AML-193 (cell line): Measurements from ENCODE around the gene GGT5.
"Not testable (repeated sequence)": the region's sequence is repeated elsewhere in the genome, so short reads cannot be mapped to it uniquely, and the experiment has no call there.

ENCODE experiments used
- DNase-seq, 2 experiments: peaks; one replicate each; lab custom pipeline; 2025; lab: John Stamatoyannopoulos, UW

Gene GGT5

DNA sequence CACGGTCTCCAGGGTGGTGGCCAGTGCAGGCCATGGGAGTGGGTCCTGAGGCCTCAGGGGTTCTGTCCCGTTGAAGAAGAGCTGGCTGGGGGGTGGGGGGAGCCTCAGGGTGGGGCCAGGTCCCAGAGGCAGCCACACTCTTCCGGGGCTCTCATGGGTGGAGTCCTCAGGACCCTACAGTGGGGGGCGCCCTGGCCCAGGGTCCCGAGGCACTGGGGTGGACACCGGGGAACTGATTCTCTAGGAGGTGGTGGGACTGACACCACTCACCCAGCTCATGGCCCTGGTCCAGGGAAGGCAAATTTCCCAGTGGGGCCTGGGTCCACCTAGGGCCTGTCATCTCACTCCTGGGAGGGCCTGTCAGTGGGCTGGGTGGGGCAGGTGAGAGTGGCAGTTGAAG is 12.8 kb downstream of the GGT5 start:
- DNase-seq = no peak

DNA sequence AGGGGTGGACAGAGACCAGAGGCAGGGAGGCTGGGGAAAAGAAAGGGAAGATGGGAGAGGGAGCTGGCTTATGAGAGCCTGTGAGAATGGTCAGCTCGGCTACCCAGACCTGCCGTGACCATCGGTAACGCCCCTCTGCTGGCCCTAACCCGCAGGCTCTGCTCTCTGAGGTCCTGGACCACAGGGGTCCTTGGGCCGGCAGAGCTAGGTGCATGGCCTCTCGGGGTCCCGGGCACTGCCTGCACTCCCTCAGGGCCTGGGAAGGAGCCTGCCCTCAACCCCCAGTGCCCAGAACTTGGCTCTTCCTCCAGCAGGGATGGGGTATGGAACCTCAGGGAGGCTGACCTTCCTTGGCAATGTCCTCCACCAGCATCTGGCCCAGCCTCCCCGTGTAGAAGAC is 13.2 kb downstream of the GGT5 start:
- no peak for DNase-seq

DNA sequence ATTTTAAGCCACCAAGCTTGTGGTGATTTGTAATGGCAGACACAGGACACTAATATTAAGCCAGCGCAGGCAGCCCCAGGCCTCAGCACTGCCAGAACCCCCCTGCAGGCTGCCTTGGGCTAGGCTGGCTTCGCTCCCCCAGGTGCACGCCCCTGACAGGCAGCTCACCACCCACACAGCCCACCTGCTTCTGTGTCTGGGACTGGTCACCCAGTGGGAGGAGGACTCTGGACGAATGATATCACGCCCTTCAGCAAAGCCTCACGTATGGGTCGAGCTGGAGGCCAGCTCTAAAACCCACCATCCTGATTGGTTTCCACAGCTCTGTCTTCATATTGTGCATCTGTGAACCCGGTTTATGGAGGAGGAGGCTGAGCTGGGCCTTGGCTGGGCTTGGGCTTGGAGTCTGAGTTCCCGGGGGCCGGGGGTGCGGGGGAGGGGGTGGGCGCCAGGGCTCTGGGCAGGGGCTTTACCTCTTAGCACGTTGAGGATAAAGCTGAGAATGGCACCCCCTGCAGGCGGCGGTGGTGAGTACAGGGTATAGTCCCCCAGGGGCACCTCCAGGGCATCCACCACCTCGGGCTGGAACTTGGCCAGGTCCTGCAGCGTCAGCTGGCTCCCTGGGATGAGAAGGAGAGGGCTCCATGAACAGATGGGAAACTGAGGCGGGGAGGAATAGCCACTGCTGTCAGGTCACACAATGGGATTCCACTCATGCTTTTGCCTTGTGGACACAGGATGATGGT is 13.8 kb downstream of the GGT5 start:
- DNase-seq = no peak

DNA sequence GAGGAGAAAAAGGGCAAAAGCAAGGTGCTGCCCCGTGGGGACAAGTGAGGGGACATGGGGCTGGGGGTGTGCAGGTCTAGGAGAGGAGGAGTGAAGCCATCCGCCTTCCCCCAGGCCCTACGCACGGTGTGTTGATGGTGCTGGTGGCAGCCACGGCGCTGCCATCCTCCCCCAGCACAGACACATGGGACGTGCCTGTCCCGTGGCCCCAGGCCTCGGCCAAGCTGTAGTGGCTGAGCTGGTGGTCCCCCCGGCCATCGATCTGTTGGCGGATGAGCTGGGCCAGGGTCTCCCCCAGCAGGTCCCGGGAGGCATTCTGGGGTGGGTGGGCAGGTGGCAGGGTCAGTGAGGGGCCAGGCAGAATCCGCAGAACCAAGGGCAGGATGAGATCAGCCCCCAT is 18.9 kb downstream of the GGT5 start:
- DNase-seq = no peak

DNA sequence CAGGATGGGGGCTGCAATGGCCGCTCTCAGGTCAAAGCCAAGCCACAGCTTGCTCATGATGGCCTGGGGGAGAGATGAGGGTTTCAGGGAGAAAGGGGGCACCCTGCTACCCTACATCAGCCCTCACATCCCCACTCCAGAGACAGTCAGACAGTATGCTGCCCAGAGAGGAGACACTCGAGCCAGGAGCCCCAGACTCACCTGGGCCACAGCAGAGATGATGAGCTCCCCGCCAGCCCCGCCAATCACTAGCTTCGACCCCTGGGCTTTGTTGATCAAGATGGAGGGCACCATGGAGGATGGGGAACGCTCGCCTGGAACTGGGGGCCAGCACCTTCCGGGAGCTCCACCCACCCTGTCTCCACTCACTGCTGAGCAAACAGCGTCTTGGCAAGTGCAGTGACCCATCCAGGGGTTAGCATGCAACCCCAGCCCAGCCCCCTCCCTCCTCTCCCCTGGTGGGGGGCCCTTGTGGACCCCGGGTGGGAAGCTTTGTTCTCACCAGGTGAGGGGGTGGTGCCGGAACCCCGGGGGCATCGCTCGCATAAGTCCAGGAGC is 19.8 kb downstream of the GGT5 start:
- no peak for DNase-seq

DNA sequence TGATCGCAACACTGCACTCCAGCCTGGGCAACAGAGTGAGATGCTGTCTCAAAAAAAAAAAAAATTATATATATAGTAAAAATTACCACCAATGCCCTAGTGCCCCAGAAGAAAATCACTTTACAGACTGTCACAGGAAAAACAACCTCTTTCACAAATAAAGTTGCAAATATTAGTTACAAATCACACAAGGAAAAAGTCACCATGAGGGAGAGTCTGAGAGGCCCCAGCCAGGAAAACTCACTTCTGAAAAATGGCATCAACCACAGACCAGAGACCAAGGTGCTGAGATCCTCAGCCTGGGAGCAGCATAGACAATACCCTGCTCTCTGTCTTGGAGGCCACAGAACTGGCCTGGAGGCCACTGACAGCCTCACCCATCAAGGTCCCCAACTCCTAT is 20.4 kb downstream of the GGT5 start:
- DNase-seq = no peak

DNA sequence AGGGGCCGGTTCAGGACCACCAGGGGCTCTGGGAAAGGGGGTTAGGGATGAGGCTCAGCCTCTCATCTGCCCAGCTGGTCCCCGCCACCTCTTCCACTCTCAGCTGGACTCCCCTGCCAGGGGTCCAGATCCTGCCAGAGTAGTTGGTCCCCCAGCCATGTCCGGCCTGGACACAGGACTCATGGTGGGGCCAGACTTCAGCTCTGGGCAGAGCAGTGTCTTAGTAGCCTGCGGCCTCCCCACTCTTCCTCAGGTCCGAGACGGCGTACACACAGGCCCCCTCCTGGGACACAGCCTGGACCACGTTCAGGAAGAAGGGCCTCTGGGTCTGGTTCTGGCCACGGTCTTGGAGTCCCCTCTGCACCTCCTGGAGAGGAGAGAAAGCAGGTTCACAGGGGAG is 25.1 kb downstream of the GGT5 start:
- DNase-seq = no peak

DNA sequence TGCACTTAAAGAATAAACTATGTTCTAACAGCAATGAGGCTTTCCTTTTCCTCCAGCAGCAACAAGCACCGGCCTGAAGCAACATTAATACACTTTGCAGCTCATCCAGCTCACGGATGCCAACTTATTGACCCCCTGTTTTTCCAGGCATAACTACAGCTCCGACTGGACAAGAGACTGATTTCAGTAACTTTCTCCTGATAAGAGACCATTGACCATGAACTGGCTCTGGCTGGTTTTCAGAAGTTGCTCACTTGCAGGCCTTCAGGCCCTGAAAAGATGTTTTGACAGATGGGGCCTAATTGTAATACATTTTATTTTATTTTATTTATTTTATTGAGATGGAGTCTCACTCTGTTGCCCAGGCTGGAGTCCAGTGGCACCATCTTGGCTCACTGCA is 27.5 kb downstream of the GGT5 start:
- no peak for DNase-seq

DNA sequence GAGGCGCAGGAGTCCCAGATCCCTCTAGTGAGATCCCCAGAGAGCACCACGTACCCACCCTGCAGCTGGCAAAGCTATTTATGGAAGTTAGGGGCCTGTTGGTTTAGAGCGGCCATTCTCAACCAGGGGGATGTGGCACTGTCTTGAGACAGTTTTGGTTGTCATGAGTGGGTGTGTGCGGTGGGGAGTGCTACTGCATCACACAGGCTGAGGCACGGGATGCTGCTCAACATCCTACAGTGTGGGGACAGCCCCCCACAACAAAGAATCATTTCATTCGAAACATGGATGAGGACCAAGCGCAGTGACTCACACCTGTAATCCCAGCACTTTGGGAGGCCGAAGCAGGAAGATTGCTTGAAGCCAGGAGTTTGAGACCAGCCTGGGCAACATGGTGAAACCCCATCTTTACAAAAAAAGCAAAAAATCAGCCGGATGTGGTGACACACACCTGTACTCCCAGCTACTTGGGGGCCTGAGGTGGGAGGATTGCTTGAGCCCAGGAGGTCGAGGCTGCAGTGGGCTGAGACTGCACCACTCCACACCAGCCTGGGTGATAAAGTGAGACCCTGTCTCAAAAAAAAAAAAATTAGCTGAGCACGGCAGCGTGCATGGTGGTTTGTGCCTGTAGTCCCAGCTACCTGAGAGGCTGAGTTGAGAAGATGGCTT is 28.2 kb downstream of the GGT5 start:
- DNase-seq = no peak

DNA sequence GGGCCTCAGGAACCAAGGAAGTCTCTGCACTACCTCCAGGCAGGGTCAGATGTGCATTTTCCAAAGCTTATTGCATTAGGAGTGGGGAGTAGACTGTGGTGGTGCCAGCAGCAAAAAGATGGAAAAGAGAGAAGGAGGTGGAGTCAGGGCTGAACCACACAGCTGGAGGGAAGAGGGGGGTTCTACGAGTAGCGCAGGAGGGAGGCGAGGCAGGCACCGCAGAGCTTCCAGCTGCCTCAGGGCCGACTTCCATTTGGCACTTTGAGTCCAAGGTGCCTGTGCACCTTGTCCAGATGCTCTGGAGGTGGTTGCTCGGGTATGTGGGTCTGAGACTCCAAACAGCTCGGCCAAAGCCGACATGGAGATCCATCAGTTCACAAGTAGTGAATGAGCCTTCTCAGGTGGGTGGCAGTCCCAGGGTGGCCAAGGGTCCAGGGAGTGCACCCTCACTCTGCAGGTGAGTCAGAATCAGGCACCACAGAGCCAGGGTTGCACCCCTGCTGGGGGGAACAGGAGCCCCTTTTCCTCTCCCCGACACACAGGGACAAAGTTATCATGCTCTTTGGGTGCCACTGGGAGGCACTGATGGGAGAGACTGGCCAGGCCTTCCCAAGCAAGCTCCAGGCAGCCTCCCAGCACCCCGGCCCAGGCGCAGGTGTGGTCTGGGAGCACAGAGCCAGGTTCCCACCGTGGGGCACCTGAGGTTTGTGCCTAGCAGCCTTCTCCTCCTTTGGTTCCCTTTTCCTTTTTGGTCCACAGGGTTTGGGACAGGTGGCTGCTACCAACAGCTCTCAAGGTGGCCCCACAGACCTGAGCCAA is 30.2 kb downstream of the GGT5 start:
- DNase-seq = no peak

DNA sequence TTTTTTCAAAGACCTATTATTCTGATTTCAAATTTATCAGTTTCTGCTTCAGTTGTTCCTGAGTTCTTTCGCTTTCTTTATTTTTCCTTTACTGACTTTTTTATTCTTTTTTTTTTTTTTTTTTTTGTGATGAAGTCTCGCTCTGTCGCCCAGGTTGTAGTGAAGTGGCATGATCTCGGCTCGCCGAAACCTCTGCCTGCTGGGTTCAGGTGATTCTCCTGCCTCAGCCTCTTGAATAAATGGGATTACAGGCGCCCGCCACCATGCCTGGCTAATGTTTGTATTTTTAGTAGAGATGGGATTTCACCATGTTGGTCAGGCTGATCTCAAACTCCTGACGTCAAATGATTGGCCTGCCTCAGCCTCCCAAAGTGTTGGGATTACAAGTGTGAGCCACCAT is 31.8 kb downstream of the GGT5 start:
- DNase-seq = not testable (repeated sequence)

DNA sequence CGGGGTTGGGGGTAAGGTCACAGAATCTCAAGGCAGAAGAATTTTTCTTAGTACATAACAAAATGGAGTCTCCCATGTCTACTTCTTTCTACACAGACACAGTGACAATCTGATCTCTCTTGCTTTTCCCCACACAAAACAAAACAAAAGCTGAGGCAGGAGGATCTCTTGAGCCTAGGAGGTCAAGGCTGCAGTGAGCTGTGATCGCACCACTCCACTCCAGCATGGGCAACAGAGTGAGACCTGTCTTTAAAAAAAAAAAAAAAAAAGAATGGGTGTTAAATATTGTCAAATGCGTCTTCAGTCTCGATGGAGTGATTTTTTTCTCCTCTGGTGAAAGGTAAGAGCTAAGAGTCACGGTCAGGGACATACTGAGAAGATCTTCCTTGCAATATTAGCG is 33.2 kb downstream of the GGT5 start:
- not testable (repeated sequence) for DNase-seq

DNA sequence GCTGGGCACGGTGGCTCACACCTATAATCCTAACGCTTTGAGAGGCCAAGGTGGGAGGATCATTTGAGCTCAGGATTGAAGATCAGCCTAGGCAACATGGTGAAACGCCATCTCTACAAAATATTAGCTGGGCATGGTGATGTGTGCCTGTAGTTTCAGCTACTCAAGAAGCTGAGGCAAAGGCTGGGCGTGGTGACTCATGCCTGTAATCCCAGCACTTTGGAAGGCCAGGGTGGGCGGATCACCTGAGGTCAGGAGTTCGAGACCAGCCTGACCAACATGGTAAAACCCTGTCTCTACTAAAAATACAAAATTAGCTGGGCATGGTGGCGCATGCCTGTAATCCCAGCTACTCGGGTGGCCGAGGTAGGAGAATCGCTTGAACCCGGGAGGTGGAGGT is 34.5 kb downstream of the GGT5 start:
- DNase-seq = not testable (repeated sequence)

DNA sequence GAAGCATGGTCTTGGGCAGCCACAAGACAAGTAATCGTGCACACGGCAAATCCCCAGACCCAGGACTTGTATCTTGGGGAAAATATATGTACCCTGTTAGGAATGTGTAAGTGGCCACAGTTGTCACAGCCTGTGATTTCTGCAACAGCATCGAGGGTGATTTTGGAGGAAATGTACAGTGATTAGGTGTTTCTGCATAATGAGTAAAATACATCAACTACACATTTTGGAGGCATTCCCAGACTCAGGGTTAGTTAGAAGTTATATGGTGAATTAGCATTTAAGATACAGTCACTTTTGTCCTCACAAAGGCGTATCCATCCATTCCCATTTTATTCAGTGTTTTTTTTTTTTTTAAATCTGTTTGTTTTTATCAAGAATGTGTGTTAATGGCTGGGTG is 35.2 kb downstream of the GGT5 start:
- DNase-seq = no peak

DNA sequence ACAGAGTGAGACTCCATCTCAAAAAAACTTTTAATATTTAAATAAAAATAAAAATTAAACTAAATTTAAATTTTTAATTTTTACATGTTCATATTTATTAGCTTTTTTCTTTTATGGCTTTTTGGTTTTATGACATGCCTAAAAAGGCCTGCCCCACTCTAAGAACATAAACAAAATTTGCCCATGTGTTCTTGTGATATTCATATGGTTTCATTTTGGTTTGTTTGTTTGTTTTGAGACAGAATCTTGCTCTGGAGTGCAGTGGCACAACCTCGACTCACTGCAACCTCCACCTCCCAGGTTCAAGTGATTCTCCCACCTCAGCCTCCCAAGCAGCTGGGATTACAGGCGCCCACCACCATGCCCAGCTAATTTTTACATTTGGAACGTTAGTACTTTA is 35.9 kb downstream of the GGT5 start:
- DNase-seq = no peak

DNA sequence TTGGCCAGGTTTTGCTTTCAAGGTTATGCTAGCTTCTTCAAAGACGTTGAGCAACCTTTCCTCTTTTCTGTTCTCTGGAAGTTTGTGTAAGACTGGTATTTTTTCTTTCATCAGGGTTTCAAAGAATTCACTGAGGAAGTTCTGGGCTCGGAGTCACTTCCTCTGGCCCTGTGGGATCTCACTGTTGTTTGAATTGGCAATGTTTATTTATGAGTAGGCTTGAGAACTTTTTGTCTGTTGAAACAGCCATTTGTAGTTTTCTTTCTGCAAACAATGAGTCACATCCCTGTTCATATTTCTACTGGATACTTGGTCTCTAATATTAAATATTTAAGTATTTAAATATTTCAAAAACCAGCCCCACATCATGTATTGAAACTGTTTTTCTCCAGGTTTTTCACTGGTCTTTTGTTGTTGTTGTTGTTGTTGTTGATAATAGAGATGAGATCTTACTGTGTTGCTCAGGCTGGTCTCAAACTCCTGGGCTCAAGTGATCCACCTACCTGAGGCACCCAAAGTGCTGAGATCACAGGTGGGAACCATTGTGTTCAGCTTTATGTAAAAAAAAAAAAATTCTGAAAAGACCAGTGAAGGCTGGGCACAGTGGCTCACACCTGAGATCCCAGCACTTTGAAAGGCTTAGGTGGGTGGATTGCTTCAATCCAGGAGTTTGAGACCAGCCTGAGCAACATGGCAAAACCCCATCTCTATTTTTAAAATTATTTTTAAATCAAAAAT is 36.7 kb downstream of the GGT5 start:
- peak; percentile 83 to 86 for DNase-seq

DNA sequence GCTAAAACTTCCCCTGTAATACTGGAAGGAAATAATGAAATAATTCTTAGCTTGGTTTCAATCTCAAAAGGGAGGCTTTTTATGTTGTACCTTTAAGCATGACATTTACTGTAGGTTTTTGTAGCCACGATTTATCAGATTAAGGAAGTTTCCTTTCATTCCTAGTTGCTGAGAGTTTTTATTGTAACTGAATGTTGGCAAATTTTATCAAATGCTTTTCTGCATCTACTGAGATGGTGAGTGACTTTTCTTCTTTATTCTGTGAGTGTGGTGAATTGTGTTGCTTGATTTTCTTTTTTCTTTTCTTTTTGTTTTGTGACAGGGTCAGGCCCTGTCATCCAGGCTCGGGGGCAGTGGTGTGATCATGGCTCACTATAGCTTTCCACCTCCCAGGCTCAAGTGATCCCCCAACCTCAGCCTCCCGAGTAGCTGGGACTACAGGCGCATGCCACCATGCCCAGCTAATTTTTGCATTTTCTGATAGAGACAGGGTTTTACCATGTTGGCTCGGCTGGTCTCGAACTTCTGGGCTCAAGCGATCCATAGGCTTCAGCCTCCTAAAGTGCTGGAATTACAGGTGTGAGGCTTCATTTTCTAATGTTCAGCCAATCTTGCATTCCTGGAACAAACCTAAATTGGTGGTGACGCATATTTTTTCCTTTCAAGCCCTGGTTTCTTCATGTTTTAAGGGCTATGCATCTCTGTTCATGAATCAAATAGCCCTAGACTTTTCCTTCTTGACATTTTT is 37.4 kb downstream of the GGT5 start:
- no peak for DNase-seq

DNA sequence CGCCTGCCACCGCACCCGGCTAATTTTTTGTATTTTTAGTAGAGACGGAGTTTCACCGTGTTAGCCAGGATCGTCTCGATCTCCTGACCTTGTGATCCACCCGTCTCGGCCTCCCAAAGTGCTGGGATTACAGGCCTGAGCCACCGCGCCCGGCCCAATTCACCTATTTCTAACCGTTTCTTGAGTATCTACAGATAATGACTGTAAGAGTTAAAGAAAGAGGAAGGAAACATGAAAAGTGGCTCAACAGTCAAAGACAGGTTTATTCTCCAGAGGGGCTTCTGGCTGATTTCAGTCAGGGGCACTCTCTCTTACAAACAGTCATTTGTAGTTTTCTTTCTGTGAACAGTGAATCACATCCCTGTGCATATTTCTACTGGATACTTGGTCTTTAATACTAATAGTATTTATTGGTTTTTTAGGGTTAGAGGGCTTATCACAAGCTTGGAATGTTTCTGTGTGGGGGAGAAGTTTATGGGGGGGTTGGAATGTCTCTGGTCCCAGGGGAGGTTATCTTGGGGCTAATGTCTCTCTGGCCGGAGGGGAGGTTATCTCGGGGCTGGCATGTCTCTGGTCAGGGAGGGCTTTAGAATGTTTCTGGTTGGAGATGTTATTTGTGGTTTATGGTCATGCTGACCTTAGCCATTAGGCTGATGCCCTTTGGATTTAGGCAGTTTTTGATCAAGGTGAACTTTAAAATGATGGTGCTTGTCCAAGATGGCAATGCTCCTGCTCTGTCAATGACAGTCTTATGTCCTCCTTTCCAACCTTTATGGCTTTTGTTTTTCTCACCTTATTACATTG is 38.2 kb downstream of the GGT5 start:
- DNase-seq = not testable (repeated sequence)

DNA sequence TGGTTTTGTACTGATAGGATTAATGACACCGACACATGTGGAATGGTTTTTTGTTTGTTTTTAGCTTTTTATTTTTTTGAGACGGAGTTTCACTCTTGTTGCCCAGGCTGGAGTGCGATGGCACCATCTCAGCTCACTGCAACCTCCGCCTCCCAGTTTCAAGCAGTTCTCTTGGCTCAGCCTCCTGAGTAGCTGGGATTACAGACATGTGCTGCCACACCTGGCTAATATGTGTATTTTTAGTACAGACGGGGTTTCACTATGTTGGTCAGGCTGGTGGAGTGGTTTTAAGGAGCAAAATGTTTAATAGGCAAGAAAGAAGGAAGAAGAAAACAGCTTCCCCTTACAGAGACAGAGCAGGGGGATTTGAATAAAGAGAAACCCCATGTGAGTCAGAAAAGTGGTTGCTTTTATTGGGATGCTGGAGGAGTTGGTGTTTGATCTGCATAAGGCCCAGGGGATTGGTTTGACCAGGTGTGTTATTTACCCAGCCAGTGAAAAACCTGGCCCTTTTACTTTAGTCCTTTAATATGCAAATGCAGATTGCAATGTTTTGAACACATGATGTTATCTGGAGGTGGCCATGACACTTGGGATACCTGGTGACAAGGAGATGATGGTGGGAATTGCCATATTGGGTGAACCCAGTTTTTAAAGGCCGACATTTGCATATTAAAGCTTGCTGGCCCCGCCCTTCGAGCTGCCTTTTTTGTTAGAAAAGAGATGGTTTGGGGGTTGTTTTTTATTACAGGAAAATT is 39.3 kb downstream of the GGT5 start:
- no peak for DNase-seq

DNA sequence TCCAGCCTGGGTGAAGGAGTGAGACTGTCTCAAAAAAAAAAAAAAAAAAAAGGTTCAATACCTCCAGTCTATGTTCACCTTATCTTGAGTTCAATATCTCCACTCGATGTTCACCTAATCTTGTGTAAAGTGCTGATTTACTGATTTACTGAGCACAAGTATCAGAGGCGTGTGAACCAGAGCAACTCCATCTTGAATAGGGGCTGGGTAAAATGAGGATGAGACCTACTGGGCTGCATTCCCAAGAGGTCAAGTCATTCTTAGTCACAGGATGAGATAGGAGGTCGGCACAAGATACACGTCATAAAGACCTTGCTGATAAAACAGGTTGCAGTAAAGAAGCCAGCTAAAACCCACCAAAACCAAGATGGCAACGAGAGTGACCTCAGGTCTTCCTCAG is 41.0 kb downstream of the GGT5 start:
- DNase-seq = not testable (repeated sequence)
